CD4-positive, alpha-beta T cell treated with Interleukin-6 for 4 hours (primary cell): ENCODE data around the gene ELF2.
"Not testable (repeated sequence)": the region's sequence is repeated elsewhere in the genome, so short reads cannot be mapped to it uniquely, and the experiment has no call there.

ENCODE experiments used
- DNase-seq: peaks from one replicate; pipeline ENCODE4 v3.0.0-alpha.2; 2020; ENCODE audit warnings: mixed read lengths

The ELF2 gene

GRCh38 chr4:139076016-139076744 lies 100.8 kb downstream of the ELF2 start:
- no peak for DNase-seq

DNA sequence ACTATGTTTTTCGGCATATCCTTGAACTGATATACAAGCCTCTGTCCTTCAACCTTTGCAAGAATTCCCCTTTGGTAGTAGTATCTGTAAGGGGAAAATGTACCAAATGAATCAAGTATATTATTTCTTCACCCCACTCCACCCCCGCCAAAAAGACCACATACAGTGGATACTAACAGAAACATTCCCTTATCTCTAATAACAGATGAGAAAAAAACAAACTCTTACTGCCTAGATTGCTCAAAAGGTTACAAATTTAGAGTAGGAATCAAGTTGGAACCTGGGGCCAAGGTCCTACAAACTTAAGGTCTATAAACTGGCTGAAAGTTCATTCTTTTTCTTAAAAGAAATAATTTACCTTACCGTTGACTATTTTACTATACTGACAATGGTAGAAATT lies 116.4 kb downstream of the ELF2 start:
- no peak for DNase-seq

- DNase-seq = not testable (repeated sequence)
Observed at GRCh38 chr4:139059026-139059425, 118.0 kb downstream of the ELF2 start.

GRCh38 chr4:139054791-139055505 lies 122.1 kb downstream of the ELF2 start:
- no peak for DNase-seq

DNA sequence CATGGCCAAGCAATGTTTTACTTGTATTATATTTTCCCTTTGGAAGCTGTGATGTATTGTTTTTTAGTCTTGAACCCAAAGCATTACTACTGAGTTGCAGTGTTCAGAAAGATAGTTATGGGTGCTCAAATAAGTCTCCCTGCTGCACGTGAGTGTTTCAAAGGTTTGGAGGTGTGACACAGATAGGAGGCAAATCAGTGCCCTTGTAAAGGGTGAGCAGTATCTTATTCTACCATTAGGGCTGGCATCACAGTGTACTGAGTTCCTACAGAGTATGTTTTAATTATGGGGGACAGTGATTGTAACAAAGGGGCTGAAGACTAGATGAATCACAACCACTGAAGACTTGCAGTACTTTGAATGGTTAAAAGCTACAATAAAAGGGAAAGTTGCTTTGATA lies 123.1 kb downstream of the ELF2 start:
- no peak for DNase-seq

- no peak for DNase-seq
Observed at GRCh38 chr4:139050446-139050845, 126.6 kb downstream of the ELF2 start.

DNA sequence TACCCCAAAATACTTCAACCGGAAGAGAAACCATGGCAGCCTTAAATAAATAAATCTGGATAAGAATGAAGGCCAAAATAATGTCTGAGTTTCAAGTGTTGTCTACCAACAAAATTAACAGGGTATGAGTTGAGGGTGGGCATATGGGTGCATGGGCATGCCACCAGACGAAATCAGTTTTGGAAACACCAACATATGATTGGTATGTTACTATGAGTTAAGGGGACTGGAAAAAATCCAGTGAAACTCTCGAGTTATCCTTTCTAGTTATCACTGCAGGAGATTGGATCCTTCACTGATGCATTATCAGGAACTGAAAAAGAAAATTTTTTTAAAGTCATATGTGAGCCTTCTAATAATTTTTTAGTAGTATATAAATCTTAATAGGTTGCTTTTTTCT lies 129.0 kb downstream of the ELF2 start:
- no peak for DNase-seq

DNA sequence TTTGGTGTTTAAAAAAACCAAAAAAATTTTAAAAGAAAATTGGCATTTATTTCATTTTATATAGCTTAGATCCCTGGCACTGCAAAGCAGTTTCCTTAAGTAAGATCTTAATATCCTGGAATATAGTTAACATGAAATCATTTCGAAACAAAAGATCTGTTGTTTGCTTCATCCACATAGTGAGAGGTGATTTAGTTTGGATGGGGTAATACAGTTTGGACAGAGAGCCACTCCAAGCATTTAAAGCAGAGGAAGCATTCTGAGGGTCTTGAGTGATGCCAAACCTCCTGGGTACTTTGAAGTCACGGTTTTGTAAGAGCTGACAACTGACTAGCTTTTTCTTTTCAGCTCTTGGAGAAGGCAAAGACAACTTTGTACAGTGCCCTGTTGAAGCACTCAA lies 132.7 kb downstream of the ELF2 start:
- no peak for DNase-seq

- no peak for DNase-seq
Observed at GRCh38 chr4:139042981-139043460, 134.0 kb downstream of the ELF2 start.

- no peak for DNase-seq
Observed at GRCh38 chr4:139038874-139039443, 138.1 kb downstream of the ELF2 start.

DNA sequence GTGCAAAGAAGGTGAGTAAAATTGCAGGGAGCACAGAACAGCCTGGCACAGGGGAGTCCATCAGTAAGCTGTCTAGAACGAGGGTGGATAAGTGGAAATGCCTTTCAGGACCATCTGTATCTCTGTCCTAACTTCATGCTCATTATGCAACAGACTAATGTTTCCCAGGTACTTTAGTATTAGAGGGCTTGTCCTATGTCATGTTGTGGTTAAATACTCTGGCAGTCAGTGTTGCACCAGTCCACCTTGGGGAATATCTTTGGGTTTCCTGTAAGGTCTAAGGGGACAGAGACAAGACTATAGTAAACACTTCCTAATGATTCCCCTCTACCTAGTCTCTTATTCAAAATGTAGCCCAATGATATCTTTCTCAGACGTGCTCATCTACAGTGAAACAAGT lies 140.1 kb downstream of the ELF2 start:
- DNase-seq = no peak

GRCh38 chr4:139035650-139036049 lies 141.4 kb downstream of the ELF2 start:
- DNase-seq = no peak

DNA sequence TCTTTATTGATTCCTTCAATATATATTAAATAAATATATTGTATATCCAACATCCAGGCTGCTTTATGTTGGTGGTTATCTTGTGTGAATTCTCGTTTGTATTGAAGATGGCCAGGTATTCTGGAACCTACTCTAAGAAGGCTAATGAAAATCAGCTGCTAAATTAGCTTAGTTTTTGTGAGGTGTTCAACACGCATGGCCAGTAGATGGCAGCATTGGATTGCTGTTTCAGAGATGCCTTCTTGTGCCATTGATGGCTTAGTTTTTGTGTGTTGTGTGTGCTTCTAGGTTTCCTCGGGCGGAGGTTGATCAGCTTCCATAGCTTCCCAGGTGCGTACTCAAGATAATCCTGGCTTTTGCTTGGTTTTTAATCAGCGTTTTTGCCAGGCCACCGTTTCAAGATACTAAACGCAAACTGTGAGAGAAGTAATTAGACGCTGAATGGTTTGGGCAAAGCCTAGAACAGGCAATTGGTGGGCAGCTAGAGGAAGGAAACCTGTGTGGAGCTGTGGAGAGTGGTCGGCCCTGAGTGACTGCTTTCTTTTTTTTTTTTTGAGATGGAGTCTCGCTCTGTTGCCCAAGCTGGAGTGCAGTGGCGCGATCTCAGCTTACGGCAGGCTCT lies 146.3 kb downstream of the ELF2 start:
- peak; percentile 83 for DNase-seq

DNA sequence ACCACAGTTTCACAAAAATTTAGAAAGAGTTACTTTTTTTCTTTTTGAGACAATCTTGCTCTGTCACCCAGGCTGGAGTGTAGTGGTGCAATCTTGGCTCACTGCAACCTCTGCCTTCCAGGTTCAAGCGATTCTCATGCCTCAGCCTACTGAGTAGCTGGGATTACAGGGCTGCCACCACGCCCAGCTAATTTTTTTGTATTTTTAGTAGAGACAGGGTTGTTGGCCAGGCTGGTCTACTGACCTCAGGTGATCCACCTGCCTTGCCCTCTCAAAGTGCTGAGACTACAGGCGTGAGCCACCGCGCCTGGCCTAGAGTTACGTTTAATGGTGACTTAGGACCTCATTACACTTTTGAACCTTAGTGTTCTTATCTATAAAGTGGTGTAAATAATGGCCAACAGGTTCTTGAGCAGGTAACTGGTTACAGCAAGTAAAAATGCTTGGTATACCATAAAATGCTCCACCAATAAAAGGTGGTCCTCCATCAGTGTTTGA lies 147.1 kb downstream of the ELF2 start:
- DNase-seq = not testable (repeated sequence)

DNA sequence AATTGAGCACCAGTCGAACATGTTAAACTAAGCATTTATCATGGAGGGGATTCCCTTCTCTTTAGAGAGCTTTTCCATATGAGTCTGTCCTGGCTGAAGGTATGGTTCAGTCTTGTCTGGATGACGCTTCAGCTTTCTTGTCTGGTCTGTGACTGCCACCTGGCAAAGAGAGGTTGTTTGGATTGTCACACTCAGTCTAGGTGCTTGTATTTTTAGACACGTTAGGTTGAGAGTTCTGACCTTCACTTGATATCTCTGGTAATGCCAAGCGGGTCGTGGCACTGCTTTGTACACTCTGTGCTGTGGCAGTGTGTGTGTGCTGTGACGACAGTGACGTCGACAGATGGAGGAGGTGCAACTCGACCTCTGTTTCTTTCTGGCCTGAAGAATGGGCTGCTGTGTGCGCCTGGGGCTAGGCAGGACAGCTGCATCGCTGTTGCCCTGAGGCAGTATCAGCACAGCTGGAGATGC lies 148.8 kb downstream of the ELF2 start:
- no peak for DNase-seq

- no peak for DNase-seq
Observed at GRCh38 chr4:139027776-139028175, 149.2 kb downstream of the ELF2 start.

GRCh38 chr4:139025841-139026240 lies 151.2 kb downstream of the ELF2 start:
- no peak for DNase-seq

- no peak for DNase-seq
Observed at GRCh38 chr4:139024686-139025085, 152.3 kb downstream of the ELF2 start.

DNA sequence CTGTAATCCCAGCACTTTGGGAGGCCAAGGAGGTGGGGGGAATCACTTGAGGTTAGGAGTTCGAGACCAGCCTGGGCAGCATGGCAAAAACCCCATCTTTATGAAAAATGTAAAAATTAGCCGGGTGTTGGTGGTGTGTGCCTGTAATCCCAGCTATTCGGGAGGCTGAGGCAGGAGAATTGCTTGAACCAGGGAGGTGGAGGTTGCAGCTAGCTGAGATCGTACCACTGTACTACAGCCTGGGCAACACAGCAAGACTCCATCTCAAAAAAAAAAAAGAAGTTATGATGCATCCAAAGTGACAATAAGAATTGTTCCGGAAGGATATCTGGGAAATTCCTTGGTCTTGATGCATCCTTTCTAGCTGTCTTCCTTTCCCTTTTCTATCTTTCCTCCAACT lies 154.2 kb downstream of the ELF2 start:
- DNase-seq = no peak

- not testable (repeated sequence) for DNase-seq
Observed at GRCh38 chr4:139021071-139021470, 155.9 kb downstream of the ELF2 start.

- no peak for DNase-seq
Observed at GRCh38 chr4:139020384-139020783, 156.6 kb downstream of the ELF2 start.

DNA sequence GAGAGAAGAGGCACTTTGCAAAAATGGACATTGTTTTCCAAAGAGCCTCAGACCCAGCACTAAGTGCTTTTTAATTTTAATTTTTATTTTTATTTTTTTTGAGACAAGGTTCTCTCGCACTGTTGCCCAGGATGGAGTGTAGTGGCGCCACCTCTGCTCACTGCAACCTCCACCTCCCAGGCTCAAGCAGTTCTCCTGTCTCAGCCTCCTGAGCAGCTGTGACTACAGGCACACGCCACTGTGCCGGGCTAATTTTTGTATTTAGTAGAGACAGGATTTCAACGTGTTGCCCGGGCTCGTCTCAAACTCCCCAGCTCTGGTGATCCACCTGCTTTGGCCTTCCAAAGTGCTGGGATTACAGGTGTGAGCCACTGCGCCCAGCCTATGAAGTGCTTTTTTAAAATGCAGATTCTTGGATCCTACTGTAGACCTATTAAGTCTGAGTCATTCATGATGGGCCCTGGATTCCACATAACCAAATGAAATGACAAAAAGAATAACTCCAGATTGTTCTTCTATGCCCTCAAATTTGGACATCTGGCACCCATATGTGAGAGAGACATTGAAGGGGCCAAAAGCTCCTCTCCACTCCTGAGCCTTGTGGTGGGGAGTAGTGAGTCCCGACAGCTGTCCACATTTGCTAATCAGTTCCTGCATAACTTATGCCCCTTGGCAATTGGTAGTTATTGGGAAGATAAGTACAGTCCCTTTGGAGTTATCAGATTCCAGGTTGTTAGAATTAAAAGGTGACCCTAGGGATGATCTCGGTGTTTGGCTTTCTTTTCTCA lies 157.9 kb downstream of the ELF2 start:
- no peak for DNase-seq
